HG03095 (cell line): ENCODE measurements around the gene TADA2B.

Experiments
- ATAC-seq: cut with Tn5 transposase; IDR thresholded peaks from one replicate; pipeline ENCODE4 v1.9.1; 2021; ENCODE audit warnings: moderate library complexity; ENCODE audit not compliant: unreplicated experiment

The TADA2B gene

DNA sequence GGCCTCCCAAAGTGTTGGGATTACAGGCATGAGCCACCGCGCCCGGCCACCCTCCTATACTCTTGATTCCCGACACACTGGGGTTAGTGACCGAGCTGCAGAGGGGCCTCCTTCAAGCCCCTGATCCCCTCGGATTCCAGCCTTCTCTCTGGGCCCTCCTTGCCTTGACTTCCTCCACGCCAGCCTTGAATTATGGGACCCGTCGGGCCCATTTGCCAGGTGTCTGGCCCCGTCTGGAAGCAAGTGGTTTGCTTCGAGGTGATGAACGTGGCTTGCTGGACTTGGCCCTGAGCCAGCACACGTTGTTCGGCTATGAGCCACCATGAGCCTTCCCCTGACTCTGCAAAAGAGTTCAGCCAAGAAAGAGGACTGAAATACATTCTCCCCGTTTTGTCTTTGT lies 62.1 kb downstream of the TADA2B start:
- no peak for ATAC-seq

DNA sequence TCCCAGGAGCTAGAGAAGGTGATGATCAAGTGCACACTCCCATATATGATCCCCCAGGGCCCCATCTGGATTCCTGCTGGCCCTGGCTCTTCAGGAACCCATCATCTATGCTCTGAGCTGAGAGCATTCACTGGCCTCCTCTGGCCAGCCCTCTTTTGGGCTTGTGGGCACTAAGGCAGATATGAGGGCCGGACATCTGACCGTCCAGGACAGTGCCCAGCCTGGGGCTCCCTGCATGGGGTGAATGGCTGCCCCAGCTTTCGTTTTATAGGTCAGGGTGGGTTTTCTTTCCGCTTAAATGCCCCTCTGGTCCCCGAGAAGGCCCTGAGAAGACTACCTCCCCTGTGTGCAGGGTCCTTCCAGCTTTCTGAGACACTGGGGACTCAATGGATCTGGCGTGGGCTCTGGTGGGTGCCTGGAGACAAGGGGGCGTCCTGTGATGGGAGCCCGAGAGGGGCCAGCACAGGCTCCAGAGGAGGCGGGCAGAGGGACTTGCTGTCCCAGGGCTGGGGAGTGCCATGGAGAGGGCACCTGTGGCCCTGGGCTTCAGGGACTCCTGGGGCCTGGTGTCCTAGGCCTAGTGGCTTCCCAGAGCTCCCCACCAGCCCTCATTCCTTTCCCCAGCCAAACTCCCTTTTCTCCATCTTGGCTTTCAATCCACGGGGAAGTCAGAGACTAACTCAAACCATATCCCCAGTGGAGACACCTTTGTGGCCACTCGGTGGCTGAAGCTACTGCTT lies 64.2 kb downstream of the TADA2B start:
- no peak for ATAC-seq
